Measurements from ENCODE around the gene NT5C. TPM values are rescaled to one million over a fixed set of nuclear protein-coding genes. Genes with fewer than 3 reads are reported as not detected.
"Not testable (repeated sequence)": the region's sequence is repeated elsewhere in the genome, so short reads cannot be mapped to it uniquely, and the experiment has no call there.

The NT5C gene
- total RNA-seq, 1 donor from 2014 or later: 48.2 TPM

DNA sequence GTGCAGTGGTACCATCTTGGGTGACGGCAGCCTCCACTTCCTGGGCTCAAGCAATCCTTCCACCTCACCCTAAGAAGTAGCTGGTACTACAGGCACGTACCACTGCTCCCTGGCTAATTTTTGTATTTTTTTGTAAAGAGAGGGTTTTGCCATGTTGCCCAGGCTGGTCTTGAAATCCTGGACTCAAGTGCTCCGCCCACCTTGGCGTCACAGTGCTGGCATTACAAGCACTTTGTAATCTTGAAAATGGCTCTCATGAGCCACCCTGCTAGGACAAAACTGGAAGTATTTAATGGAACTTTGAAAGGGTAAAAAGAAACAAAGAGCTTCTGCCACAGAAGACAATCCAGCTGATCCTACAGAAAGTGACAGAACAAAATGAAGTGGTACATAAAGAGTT is 42.0 kb upstream of the NT5C start:
- TF ChIP-seq, protein P1, sequence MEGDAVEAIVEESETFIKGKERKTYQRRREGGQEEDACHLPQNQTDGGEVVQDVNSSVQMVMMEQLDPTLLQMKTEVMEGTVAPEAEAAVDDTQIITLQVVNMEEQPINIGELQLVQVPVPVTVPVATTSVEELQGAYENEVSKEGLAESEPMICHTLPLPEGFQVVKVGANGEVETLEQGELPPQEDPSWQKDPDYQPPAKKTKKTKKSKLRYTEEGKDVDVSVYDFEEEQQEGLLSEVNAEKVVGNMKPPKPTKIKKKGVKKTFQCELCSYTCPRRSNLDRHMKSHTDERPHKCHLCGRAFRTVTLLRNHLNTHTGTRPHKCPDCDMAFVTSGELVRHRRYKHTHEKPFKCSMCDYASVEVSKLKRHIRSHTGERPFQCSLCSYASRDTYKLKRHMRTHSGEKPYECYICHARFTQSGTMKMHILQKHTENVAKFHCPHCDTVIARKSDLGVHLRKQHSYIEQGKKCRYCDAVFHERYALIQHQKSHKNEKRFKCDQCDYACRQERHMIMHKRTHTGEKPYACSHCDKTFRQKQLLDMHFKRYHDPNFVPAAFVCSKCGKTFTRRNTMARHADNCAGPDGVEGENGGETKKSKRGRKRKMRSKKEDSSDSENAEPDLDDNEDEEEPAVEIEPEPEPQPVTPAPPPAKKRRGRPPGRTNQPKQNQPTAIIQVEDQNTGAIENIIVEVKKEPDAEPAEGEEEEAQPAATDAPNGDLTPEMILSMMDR (IDR thresholded peaks at IDR 0.05): no peak
- Mint-ChIP-seq H3K4me1 (ENCODE audit: unreplicated experiment) (no peaks in the 10 kb centered on the region), H3K27ac (ENCODE audit: unreplicated experiment) (no peak overlapping the region), H3K27me3 (ENCODE audit: unreplicated experiment) (no peaks in the 10 kb centered on the region), H3K4me3 (ENCODE audit: unreplicated experiment) (no peak overlapping the region), H3K36me3 (ENCODE audit: unreplicated experiment) (peaks cover 32% of the 10 kb centered on the region), H3K9me3 (ENCODE audit: unreplicated experiment) (no peaks in the 10 kb centered on the region)
- no peak for DNase-seq (ENCODE audit: extremely low spot score, unreplicated experiment)

DNA sequence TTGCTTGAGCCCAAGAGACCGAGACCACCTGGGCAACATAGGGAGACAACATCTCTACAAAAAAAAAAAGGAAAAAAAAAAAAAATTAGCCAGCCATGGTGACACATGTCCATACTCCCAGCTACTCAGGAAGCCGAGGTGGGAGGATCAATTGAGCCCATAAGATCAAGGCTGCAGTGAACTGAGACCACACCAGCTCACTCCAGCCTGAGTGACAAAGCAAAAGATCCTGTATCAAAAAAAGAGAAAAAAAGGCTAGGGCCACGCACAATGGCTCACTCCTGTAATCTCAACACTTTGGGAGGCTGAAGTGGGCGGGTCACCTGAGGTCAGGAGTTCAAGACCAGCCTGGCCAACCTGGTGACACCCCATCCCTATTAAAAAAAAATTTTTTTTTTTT is 37.5 kb upstream of the NT5C start:
- TF ChIP-seq, protein P1 (IDR thresholded peaks at IDR 0.05): no peak
- no peaks in the 10 kb centered on the region for H3K9me3 Mint-ChIP-seq (ENCODE audit: unreplicated experiment)
- no peaks in the 10 kb centered on the region for H3K27me3 Mint-ChIP-seq (ENCODE audit: unreplicated experiment)
- H3K4me1 Mint-ChIP-seq (ENCODE audit: unreplicated experiment): no peaks in the 10 kb centered on the region
- no peak overlapping the region for H3K4me3 Mint-ChIP-seq (ENCODE audit: unreplicated experiment)
- H3K27ac Mint-ChIP-seq (ENCODE audit: unreplicated experiment): no peak overlapping the region
- DNase-seq (ENCODE audit: extremely low spot score, unreplicated experiment): no peak
- peaks cover 28% of the 10 kb centered on the region for H3K36me3 Mint-ChIP-seq (ENCODE audit: unreplicated experiment)

DNA sequence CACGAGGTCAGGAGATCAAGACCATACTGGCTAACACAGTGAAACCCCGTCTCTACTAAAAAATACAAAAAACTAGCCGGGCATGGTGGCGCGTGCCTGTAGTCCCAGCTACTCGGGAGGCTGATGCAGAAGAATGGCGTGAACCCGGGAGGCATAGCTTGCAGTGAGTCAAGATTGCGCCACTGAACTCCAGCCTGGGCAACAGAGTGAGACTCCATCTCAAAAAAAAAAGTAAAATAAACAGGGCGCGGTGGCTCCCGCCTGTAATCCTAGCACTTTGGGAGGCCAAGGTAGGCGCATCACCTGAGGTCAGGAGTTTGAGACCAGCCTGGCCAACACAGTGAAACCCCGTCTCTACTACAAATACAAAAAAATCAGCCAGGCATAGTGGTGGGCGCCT is 33.1 kb upstream of the NT5C start:
- H3K27me3 Mint-ChIP-seq (ENCODE audit: unreplicated experiment); DNase-seq (ENCODE audit: extremely low spot score, unreplicated experiment); H3K27ac Mint-ChIP-seq (ENCODE audit: unreplicated experiment); H3K4me1 Mint-ChIP-seq (ENCODE audit: unreplicated experiment); H3K4me3 Mint-ChIP-seq (ENCODE audit: unreplicated experiment); H3K9me3 Mint-ChIP-seq (ENCODE audit: unreplicated experiment): not testable (repeated sequence)
- H3K36me3 Mint-ChIP-seq (ENCODE audit: unreplicated experiment): peaks cover 13% of the 10 kb centered on the region

DNA sequence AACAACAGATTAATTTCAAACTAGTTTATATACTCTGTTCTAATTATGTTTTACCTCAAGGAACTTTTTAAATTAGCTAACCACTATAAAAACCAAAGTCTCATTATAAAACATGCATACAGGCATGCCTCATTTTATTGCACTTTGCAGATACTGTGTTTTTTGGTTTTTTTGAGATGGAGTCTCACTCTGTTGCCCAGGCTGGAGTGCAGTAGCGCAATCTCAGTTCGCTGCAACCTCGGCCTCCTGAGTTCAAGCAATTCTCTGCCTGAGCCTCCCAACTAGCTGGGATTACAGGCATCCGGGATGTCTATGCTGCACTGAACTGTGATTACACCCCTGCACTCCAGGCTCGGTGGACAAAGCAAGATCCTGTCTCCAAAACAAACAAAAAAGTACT is 31.5 kb upstream of the NT5C start:
- Mint-ChIP-seq H3K36me3 (ENCODE audit: unreplicated experiment) (peaks cover 16% of the 10 kb centered on the region), H3K4me3 (ENCODE audit: unreplicated experiment) (no peak overlapping the region), H3K4me1 (ENCODE audit: unreplicated experiment) (no peaks in the 10 kb centered on the region), H3K9me3 (ENCODE audit: unreplicated experiment) (no peaks in the 10 kb centered on the region), H3K27ac (ENCODE audit: unreplicated experiment) (no peak overlapping the region), H3K27me3 (ENCODE audit: unreplicated experiment) (no peaks in the 10 kb centered on the region)
- DNase-seq (ENCODE audit: extremely low spot score, unreplicated experiment): no peak
- TF ChIP-seq, protein P1 (IDR thresholded peaks at IDR 0.05): no peak

DNA sequence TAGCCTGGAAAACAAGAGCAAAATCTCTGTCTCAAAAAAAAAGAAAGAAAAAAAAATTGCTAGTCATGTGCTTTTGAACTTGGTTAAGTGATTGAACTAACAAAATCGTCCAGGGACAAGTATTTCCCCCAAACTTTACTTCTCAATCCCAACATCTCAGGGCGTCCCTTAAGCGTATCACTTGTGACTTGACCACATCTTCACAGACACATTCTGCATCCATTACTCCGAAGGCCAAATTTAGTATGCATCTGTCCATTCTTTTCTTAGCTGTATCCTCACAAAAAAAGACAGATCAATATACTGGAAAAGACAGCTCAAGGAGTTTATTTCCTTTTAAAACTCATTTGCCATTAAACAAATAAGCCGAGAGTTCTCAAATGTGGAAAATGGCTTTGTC is 28.7 kb upstream of the NT5C start:
- TF ChIP-seq, protein P1 (IDR thresholded peaks at IDR 0.05): no peak

More for the DNA sequence above, 28.7 kb upstream of the NT5C start:
- Mint-ChIP-seq H3K9me3 (ENCODE audit: unreplicated experiment) (no peaks in the 10 kb centered on the region), H3K4me1 (ENCODE audit: unreplicated experiment) (peaks cover 2% of the 10 kb centered on the region), H3K27ac (ENCODE audit: unreplicated experiment) (no peak overlapping the region), H3K36me3 (ENCODE audit: unreplicated experiment) (peaks cover 8% of the 10 kb centered on the region), H3K4me3 (ENCODE audit: unreplicated experiment) (no peak overlapping the region), H3K27me3 (ENCODE audit: unreplicated experiment) (no peaks in the 10 kb centered on the region)
- DNase-seq (ENCODE audit: extremely low spot score, unreplicated experiment): no peak

All from osteocyte (in vitro differentiated cells).